IPS-18c (cell line): ENCODE data around the gene RASL10A.

ENCODE experiments used
- H3K4me3 ChIP-seq: 2 replicates; pipeline ENCODE4 v1.7.0; 2013; ENCODE audit warnings: low read depth, mild to moderate bottlenecking, low read length, moderate library complexity; ENCODE audit not compliant: insufficient read depth
- H3K9me3 ChIP-seq: one replicate; pipeline ENCODE4 v1.6.1; 2013; ENCODE audit warnings: mild to moderate bottlenecking, low read length, moderate library complexity; ENCODE audit not compliant: control insufficient read depth, insufficient read depth

Gene RASL10A

GRCh38 chr22:29300467-29300806, 15.1 kb downstream of the RASL10A start:
- Histone ChIP-seq H3K9me3 (no peaks in the 10 kb centered on the region), H3K4me3 (no peak overlapping the region)

GRCh38 chr22:29299136-29299900, 16.2 kb downstream of the RASL10A start:
- Histone ChIP-seq H3K4me3 (no peak overlapping the region), H3K9me3 (no peaks in the 10 kb centered on the region)

- no peak overlapping the region for H3K4me3 ChIP-seq
- H3K9me3 ChIP-seq = no peaks in the 10 kb centered on the region
These were observed 16.9 kb downstream of the RASL10A start for GRCh38 chr22:29298641-29299040.

GRCh38 chr22:29292379-29292778, 23.1 kb downstream of the RASL10A start:
- no peak overlapping the region for H3K4me3 ChIP-seq
- H3K9me3 ChIP-seq = no peaks in the 10 kb centered on the region

- Histone ChIP-seq H3K9me3 (no peaks in the 10 kb centered on the region), H3K4me3 (no peak overlapping the region)
These were observed 24.3 kb downstream of the RASL10A start for GRCh38 chr22:29291215-29291614.

- H3K4me3 ChIP-seq = no peak overlapping the region
- H3K9me3 ChIP-seq = no peaks in the 10 kb centered on the region
These were observed 25.4 kb downstream of the RASL10A start for GRCh38 chr22:29290061-29290460.

- Histone ChIP-seq H3K4me3 (no peak overlapping the region), H3K9me3 (no peaks in the 10 kb centered on the region)
These were observed 26.7 kb downstream of the RASL10A start for GRCh38 chr22:29288837-29289236.

GRCh38 chr22:29284196-29284595, 31.3 kb downstream of the RASL10A start:
- no peaks in the 10 kb centered on the region for H3K9me3 ChIP-seq
- H3K4me3 ChIP-seq = no peak overlapping the region

GRCh38 chr22:29277927-29278326, 37.6 kb downstream of the RASL10A start:
- no peaks in the 10 kb centered on the region for H3K9me3 ChIP-seq
- H3K4me3 ChIP-seq = no peak overlapping the region

- Histone ChIP-seq H3K9me3 (no peaks in the 10 kb centered on the region), H3K4me3 (no peak overlapping the region)
These were observed 39.5 kb downstream of the RASL10A start for GRCh38 chr22:29275819-29276565.

- Histone ChIP-seq H3K9me3 (no peaks in the 10 kb centered on the region), H3K4me3 (no peak overlapping the region)
These were observed 40.3 kb downstream of the RASL10A start for GRCh38 chr22:29275167-29275566.

- Histone ChIP-seq H3K4me3 (no peak overlapping the region), H3K9me3 (no peaks in the 10 kb centered on the region)
These were observed 42.9 kb downstream of the RASL10A start for GRCh38 chr22:29272624-29273023.

GRCh38 chr22:29270475-29271271, 44.8 kb downstream of the RASL10A start:
- H3K4me3 ChIP-seq = peak overlapping the region; percentile 99; the same call in 1 of the 2 replicates
- H3K9me3 ChIP-seq = no peaks in the 10 kb centered on the region

GRCh38 chr22:29269731-29270474, 45.6 kb downstream of the RASL10A start:
- no peaks in the 10 kb centered on the region for H3K9me3 ChIP-seq
- peak overlapping the region; percentile 99 for H3K4me3 ChIP-seq

- Histone ChIP-seq H3K9me3 (no peaks in the 10 kb centered on the region), H3K4me3 (peak overlapping the region; percentile 99)
These were observed 46.3 kb downstream of the RASL10A start for GRCh38 chr22:29269230-29269604.

GRCh38 chr22:29268511-29269229, 46.8 kb downstream of the RASL10A start:
- peak overlapping the region; percentile 99 for H3K4me3 ChIP-seq
- H3K9me3 ChIP-seq = no peaks in the 10 kb centered on the region
